NCI-H2171 (cell line): ENCODE measurements around the gene MAGEA4.

Experiments
- DNase-seq: peaks from one replicate; lab custom pipeline; 2025; lab: John Stamatoyannopoulos, UW

Gene MAGEA4

DNA sequence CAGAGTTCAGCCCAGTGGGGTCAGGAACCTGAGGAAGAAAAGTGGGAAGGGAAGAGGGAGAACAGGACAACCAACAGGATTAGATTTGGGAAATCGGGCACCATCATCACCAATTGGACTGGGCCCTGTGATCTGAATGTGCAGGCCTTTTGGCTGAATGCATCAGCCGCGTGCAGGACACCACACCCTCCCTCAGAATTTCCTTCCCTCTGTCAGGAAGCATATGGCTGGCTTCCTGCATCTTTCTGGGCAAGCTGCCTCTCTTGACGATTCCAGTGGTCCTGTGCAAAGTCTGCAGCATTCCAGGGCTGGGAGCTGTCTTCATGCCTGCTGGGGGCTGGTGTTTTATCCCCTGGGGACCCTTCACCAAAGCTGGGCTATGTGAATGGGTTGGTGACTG, 16.4 kb downstream of the MAGEA4 start:
- no peak for DNase-seq

- no peak for DNase-seq
Measured at GRCh38 chrX:151935358-151935757, 22.7 kb downstream of the MAGEA4 start.

GRCh38 chrX:151938172-151938571, 25.5 kb downstream of the MAGEA4 start:
- DNase-seq: no peak

DNA sequence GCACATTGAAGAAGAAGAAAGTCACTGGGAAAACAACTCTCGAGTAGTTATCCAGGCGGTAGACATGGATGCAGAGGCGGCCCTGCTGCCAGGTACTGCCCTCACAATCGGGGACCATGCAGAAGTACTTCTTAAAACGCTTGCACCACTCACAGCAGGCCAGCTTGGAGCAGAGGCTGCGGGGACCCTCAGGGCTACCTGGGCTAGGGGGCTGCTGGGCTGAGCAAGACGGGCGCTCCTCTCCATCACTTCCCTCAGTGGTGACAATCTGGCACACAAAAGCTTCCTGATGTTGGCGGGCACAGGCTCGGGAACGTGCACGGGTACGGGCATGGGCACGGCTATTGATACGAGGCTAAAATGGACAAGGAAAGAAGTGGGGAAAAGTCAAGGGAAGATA, 42.0 kb downstream of the MAGEA4 start:
- no peak for DNase-seq

- no peak for DNase-seq
Measured at GRCh38 chrX:151958101-151958500, 45.4 kb downstream of the MAGEA4 start.

DNA sequence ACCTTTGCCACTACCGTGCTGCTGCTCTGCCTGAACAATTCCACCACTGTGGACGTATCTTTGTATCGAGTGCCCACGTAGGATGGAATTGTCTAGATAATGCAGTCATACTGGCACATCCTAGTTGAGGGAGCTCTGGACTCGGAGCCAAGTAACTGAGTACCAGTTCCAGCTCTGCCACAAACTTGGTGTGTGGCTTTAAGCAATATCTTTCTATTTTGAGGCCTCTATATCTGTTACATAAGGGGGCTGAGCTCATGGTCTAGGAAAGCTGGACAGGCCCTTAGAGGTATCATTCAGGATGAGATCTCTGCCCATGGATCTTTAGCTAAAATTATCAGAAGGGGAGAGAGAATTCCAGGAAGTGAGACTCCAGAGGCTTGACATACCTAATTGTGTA, 49.3 kb downstream of the MAGEA4 start:
- DNase-seq: no peak

DNA sequence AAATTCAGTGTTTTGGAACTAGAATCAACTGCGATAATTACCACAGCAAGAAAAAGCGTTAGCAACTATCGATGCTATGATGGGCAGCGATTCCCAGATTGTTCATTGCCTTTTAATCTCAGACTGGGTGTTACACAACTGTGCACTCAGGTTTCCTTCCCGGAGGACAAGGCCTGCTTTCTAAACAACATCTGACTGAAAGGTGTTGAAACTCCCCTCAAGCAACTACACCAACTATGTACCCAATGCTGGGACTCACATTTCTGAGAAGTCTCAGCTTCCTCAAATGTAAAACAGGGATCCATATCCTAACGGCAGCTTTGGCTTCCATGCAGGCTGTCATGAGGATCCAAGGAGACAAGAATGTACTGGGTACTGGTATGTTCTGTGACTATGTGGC, 53.5 kb downstream of the MAGEA4 start:
- DNase-seq: no peak

- no peak for DNase-seq
Measured at GRCh38 chrX:151970027-151970426, 57.3 kb downstream of the MAGEA4 start.

GRCh38 chrX:151970661-151971060, 58.0 kb downstream of the MAGEA4 start:
- no peak for DNase-seq

GRCh38 chrX:151973060-151973661, 60.5 kb downstream of the MAGEA4 start:
- no peak for DNase-seq

GRCh38 chrX:151973851-151974335, 61.2 kb downstream of the MAGEA4 start:
- no peak for DNase-seq
